ENCODE data around the gene VAMP8.

GRCh38 chr2:85619617-85620016 lies 42.2 kb downstream of the VAMP8 start:
- TF ChIP-seq CTCF (conservative IDR thresholded peaks at IDR 0.05; ENCODE audit: low read length) = no peak
- no peak for TF ChIP-seq EZH2phosphoT487 (IDR thresholded peaks at IDR 0.05; ENCODE audit: borderline replicate concordance)
